GM18909 (cell line): ENCODE results near the gene PRXL2C.
"Not testable (repeated sequence)": the region's sequence is repeated elsewhere in the genome, so short reads cannot be mapped to it uniquely, and the experiment has no call there.

Experiments
- ATAC-seq: cut with Tn5 transposase; IDR thresholded peaks from one replicate; pipeline ENCODE4 v1.9.1; 2021; ENCODE audit warnings: mild to moderate bottlenecking; ENCODE audit not compliant: unreplicated experiment, poor library complexity

The PRXL2C gene

GRCh38 chr9:96655198-96655851, at the start of gene PRXL2C:
PRXL2C (minus strand) TSS chr9:96655317; CDS start chr9:96655281, 36 bp downstream.
- ATAC-seq, result peak; percentile 72

- not testable (repeated sequence) for ATAC-seq
Observed at GRCh38 chr9:96700721-96701375, 45.7 kb upstream of the PRXL2C start.

- ATAC-seq, result no peak
Observed at GRCh38 chr9:96691326-96691725, 36.2 kb upstream of the PRXL2C start.

GRCh38 chr9:96688745-96689464, 33.8 kb upstream of the PRXL2C start:
- ATAC-seq, result no peak

GRCh38 chr9:96688187-96688586, 33.1 kb upstream of the PRXL2C start:
- ATAC-seq, result no peak

- ATAC-seq, result peak; percentile 45
Observed at GRCh38 chr9:96686638-96687335, 31.7 kb upstream of the PRXL2C start.

- no peak for ATAC-seq
Observed at GRCh38 chr9:96680812-96681499, 25.8 kb upstream of the PRXL2C start.

GRCh38 chr9:96674906-96675538, 19.9 kb upstream of the PRXL2C start:
- no peak for ATAC-seq

GRCh38 chr9:96673786-96674185, 18.7 kb upstream of the PRXL2C start:
- ATAC-seq, result not testable (repeated sequence)

- no peak for ATAC-seq
Observed at GRCh38 chr9:96668868-96669534, 13.9 kb upstream of the PRXL2C start.

GRCh38 chr9:96667363-96667728, 12.2 kb upstream of the PRXL2C start:
- no peak for ATAC-seq

- ATAC-seq, result peak; percentile 59
Observed at GRCh38 chr9:96666653-96667362, 11.7 kb upstream of the PRXL2C start.

- no peak for ATAC-seq
Observed at GRCh38 chr9:96665789-96666188, 10.7 kb upstream of the PRXL2C start.

GRCh38 chr9:96663506-96664120, 8.5 kb upstream of the PRXL2C start:
- no peak for ATAC-seq

- ATAC-seq, result no peak
Observed at GRCh38 chr9:96661711-96662110, 6.6 kb upstream of the PRXL2C start.

- ATAC-seq, result no peak
Observed at GRCh38 chr9:96660692-96661248, 5.7 kb upstream of the PRXL2C start.

GRCh38 chr9:96654450-96655197, 493 bp downstream of the PRXL2C start:
- ATAC-seq, result peak; percentile 56
